SK-N-SH (cell line): Measurements from ENCODE around the gene NPFF. TPM values are rescaled to one million over a fixed set of nuclear protein-coding genes. Genes with fewer than 3 reads are reported as not detected.
A peak's percentile ranks its signal among the peaks of the same experiment; 100 is the strongest.

Source experiments
- CTCF ChIA-PET: fragments of 300-600, 350-600 bp; formaldehyde crosslinking; extraction: SDS; loops from one replicate; lab custom pipeline; 2021; lab: Yijun Ruan, JAX
- POLR2A ChIA-PET: fragments of 350-600 bp; sonication (Branson Sonifier 250); formaldehyde crosslinking; extraction: SDS; loops from one replicate; lab custom pipeline; 2020; ENCODE audit warnings: antibody characterized with exemption, inconsistent platforms; lab: Yijun Ruan, JAX
- DNase-seq: peaks from one replicate; pipeline ENCODE4 v3.0.0; 2012
- H2AFZ ChIP-seq: fragments of 200-600 bp; sonication (generic); 2 replicates; pipeline ENCODE4 v1.8.1; 2016; ENCODE audit warnings: antibody characterized with exemption, mild to moderate bottlenecking, low read depth
- H3F3A ChIP-seq: fragments of 200-600 bp; sonication (generic); replicated peaks from 2 replicates; pipeline ENCODE3; 2016; ENCODE audit warnings: antibody characterized with exemption, mild to moderate bottlenecking; ENCODE audit not compliant: insufficient read depth
- H3K27ac ChIP-seq, 2 experiments: fragments of 200-500 bp in 1 of 2; fragments of 200-600 bp in 1 of 2; sonication (Bioruptor generic) in 1 of 2; sonication (generic), shearing (Covaris generic) in 1 of 2; 2 replicates each; pipeline versions ENCODE4 v1.5.1 to v1.6.1; 2014 to 2016; ENCODE audit warnings: low read depth in 2 of 2, inconsistent platforms in 1 of 2, low read length in 1 of 2, mild to moderate bottlenecking in 1 of 2, mixed read lengths in 1 of 2
- H3K27me3 ChIP-seq: fragments of 200-600 bp; sonication (generic), shearing (Covaris generic); 2 replicates; pipeline ENCODE4 v1.6.1; 2016; ENCODE audit warnings: mixed run types; ENCODE audit not compliant: insufficient read depth
- H3K36me3 ChIP-seq, 2 experiments: fragments of 200-500 bp in 1 of 2; fragments of 200-600 bp in 1 of 2; sonication (Bioruptor generic) in 1 of 2; sonication (generic) in 1 of 2; replicated peaks in 1 of 2; 2 replicates each; pipeline versions ENCODE3 to v1.5.1; 2014 to 2016; ENCODE audit warnings: low read length in 1 of 2, mild to moderate bottlenecking in 1 of 2; ENCODE audit not compliant: insufficient read depth in 2 of 2, control insufficient read depth in 1 of 2
- H3K4me1 ChIP-seq, 2 experiments: fragments of 200-500 bp in 1 of 2; fragments of 200-600 bp in 1 of 2; sonication (Bioruptor generic) in 1 of 2; sonication (generic), shearing (Covaris generic) in 1 of 2; 2 replicates each; pipeline versions ENCODE4 v1.5.1 to v1.6.1; 2014 to 2016; ENCODE audit warnings: low read depth in 1 of 2, low read length in 1 of 2, mixed run types in 1 of 2; ENCODE audit not compliant: insufficient read depth in 2 of 2, control insufficient read depth in 1 of 2
- H3K4me2 ChIP-seq: fragments of 200-600 bp; sonication (generic), shearing (Covaris generic); 2 replicates; pipeline ENCODE4 v1.6.1; 2017; ENCODE audit warnings: mixed run types
- H3K4me3 ChIP-seq, 2 experiments: fragments of 200-500 bp in 1 of 2; fragments of 200-600 bp in 1 of 2; sonication (Bioruptor generic) in 1 of 2; sonication (generic), shearing (Covaris generic) in 1 of 2; 2 replicates each; pipeline versions ENCODE4 v1.5.1 to v1.8.1; 2014 to 2016; ENCODE audit warnings: low read depth in 2 of 2, inconsistent platforms in 1 of 2, low read length in 1 of 2, mild to moderate bottlenecking in 1 of 2, mixed read lengths in 1 of 2, moderate library complexity in 1 of 2
- H3K79me2 ChIP-seq: fragments of 200-600 bp; sonication (generic); 2 replicates; pipeline ENCODE4 v1.8.1; 2017; ENCODE audit warnings: mild to moderate bottlenecking; ENCODE audit not compliant: insufficient read depth
- H3K9ac ChIP-seq: fragments of 200-600 bp; sonication (generic); 2 replicates; pipeline ENCODE4 v1.6.1; 2017; ENCODE audit warnings: mixed run types
- H3K9me2 ChIP-seq: fragments of 200-600 bp; sonication (generic); 2 replicates; pipeline ENCODE4 v1.6.1; 2017; ENCODE audit warnings: mixed run types
- H3K9me3 ChIP-seq: fragments of 200-600 bp; sonication (generic); 2 replicates; pipeline ENCODE4 v1.6.1; 2017; ENCODE audit warnings: mixed run types, mild to moderate bottlenecking, moderate library complexity
- H4K20me1 ChIP-seq: fragments of 200-600 bp; sonication (generic); 2 replicates; pipeline ENCODE4 v1.6.1; 2017; ENCODE audit warnings: mild to moderate bottlenecking, mixed run types; ENCODE audit not compliant: insufficient read depth
- CTCF ChIP-seq: fragments of 200-600 bp; sonication (generic); IDR thresholded peaks from 2 replicates; pipeline ENCODE4 v1.6.1; 2017; ENCODE audit warnings: antibody characterized with exemption, mild to moderate bottlenecking, moderate library complexity
- FOXJ3 ChIP-seq: sonication (generic); formaldehyde crosslinking; IDR thresholded peaks from 2 replicates; pipeline ENCODE4 v1.5.1; 2020; ENCODE audit warnings: mild to moderate bottlenecking, missing genetic modification reagents
- FOXM1 ChIP-seq: IDR thresholded peaks from 2 replicates; pipeline ENCODE4 v1.4.0; 2012; ENCODE audit warnings: low read depth, mild to moderate bottlenecking
- GABPA ChIP-seq: IDR thresholded peaks from 2 replicates; pipeline ENCODE4 v1.4.0; 2012; ENCODE audit warnings: low read depth, mild to moderate bottlenecking
- JUND ChIP-seq: IDR thresholded peaks from 2 replicates; pipeline ENCODE4 v1.4.0; 2012
- MXI1 ChIP-seq: IDR thresholded peaks from 2 replicates; pipeline ENCODE4 v1.6.1; 2012; ENCODE audit warnings: mild to moderate bottlenecking, low read depth, low read length, improper control_type of control experiment
- NFIC ChIP-seq: IDR thresholded peaks from 2 replicates; pipeline ENCODE4 v1.4.0; 2012; ENCODE audit warnings: borderline replicate concordance
- POLR2AphosphoS5 ChIP-seq: IDR thresholded peaks from 2 replicates; pipeline ENCODE4 v1.6.1; 2012; ENCODE audit warnings: low read depth, low read length
- RCOR1 ChIP-seq: fragments of 150-350 bp; IDR thresholded peaks from 2 replicates; pipeline ENCODE4 v1.6.1; 2017; ENCODE audit warnings: antibody characterized with exemption, low read length
- RFX5 ChIP-seq: IDR thresholded peaks from 2 replicates; pipeline ENCODE4 v1.6.1; 2012; ENCODE audit warnings: mild to moderate bottlenecking, improper control_type of control experiment, low read length
- SIN3A ChIP-seq: IDR thresholded peaks from 2 replicates; pipeline ENCODE4 v1.6.1; 2012; ENCODE audit warnings: low read depth, mild to moderate bottlenecking, low read length, moderate library complexity, borderline replicate concordance
- SMC3 ChIP-seq: IDR thresholded peaks from 2 replicates; pipeline ENCODE4 v1.6.1; 2012; ENCODE audit warnings: low read depth, low read length, improper control_type of control experiment
- TAF1 ChIP-seq: IDR thresholded peaks from 2 replicates; pipeline ENCODE4 v1.6.1; 2012; ENCODE audit warnings: low read depth, mild to moderate bottlenecking, low read length, moderate library complexity, borderline replicate concordance
- YY1 ChIP-seq: IDR thresholded peaks from 2 replicates; pipeline ENCODE4 v1.4.0; 2012; ENCODE audit warnings: low read depth, mild to moderate bottlenecking
- WGBS: methylation state at CpG from one replicate; pipeline ENCODE4 v1.1.6; 2017; ENCODE audit warnings: low lambda C conversion rate; 5-methylcytosine and 5-hydroxymethylcytosine counted together
- polyA plus RNA-seq, 3 experiments: library from polyadenylated mRNA; depleted of rRNA; stranded (reverse); fragments of >200 nt; gene quantifications; 2 replicates each; pipeline ENCODE4 v1.2.3, GENCODE V29; 2012
- TF ChIP-seq, protein P1 (sequence below): IDR thresholded peaks from 2 replicates; pipeline ENCODE4 v1.4.0; 2012; ENCODE audit warnings: low read depth, borderline replicate concordance
- TF ChIP-seq, protein P2 (sequence below): fragments of 150-350 bp; IDR thresholded peaks from 2 replicates; pipeline ENCODE4 v1.6.1; 2016; ENCODE audit warnings: mild to moderate bottlenecking, low read depth, low read length
- TF ChIP-seq, protein P3 (sequence below): fragments of 150-350 bp; IDR thresholded peaks from 2 replicates; pipeline ENCODE4 v1.6.1; 2017; ENCODE audit warnings: antibody characterized with exemption, low read length, low read depth, borderline replicate concordance

The NPFF gene
- polyA plus RNA-seq, 1 of the 3 experiments (the other 2 are of a cell fraction): 0.13 TPM

- H3K9me2 ChIP-seq: no peaks in the 10 kb centered on the region
- no peaks in the 10 kb centered on the region for H3K9me3 ChIP-seq
- no peak overlapping the region for H3K9ac ChIP-seq
- 85% methylated on average over 5 of the region's 9 CpGs for WGBS
- H3F3A ChIP-seq: peaks cover 60% of the 10 kb centered on the region
- H3K4me1 ChIP-seq: peaks cover 0 to 5% of the 10 kb centered on the region in 2 experiments; a peak in 2 of 4 replicates
- no peak for DNase-seq
- H3K36me3 ChIP-seq: peaks cover 72% of the 10 kb centered on the region in 2 experiments
- TF ChIP-seq POLR2AphosphoS5 (peak; percentile 68), RFX5 (no peak), FOXJ3 (no peak), FOXM1 (no peak), SIN3A (no peak), TAF1 (no peak)
- TF ChIP-seq, protein P1, sequence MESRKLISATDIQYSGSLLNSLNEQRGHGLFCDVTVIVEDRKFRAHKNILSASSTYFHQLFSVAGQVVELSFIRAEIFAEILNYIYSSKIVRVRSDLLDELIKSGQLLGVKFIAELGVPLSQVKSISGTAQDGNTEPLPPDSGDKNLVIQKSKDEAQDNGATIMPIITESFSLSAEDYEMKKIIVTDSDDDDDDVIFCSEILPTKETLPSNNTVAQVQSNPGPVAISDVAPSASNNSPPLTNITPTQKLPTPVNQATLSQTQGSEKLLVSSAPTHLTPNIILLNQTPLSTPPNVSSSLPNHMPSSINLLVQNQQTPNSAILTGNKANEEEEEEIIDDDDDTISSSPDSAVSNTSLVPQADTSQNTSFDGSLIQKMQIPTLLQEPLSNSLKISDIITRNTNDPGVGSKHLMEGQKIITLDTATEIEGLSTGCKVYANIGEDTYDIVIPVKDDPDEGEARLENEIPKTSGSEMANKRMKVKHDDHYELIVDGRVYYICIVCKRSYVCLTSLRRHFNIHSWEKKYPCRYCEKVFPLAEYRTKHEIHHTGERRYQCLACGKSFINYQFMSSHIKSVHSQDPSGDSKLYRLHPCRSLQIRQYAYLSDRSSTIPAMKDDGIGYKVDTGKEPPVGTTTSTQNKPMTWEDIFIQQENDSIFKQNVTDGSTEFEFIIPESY: 0 out of 2 replicates have a peak, but pooled peaks have one; percentile 21
- H3K4me2 ChIP-seq: no peak overlapping the region
- H3K27ac ChIP-seq: peak overlapping the region in 1 of 2 experiments; percentile 25; a peak in 1 of 4 replicates
- H3K4me3 ChIP-seq: no peak overlapping the region
- no peak overlapping the region for H2AFZ ChIP-seq
- H3K27me3 ChIP-seq: no peaks in the 10 kb centered on the region
- ChIA-PET POLR2A (interaction anchor here (0.8 to 4.4 kb wide), 4 partner anchors 9 to 29 kb away, joined by 3 to 28 read pairs (median 14); partner anchors contain the start of gene TARBP2), CTCF (interaction anchor here (1.0 to 3.2 kb wide), 6 partner anchors 8 to 162 kb away, joined by 3 to 25 read pairs (median 6); partner anchors contain the start of genes AAAS and MAP3K12)
- H3K79me2 ChIP-seq: peaks cover 27% of the 10 kb centered on the region; the same call in 1 of the 2 replicates
- H4K20me1 ChIP-seq: peaks cover 51% of the 10 kb centered on the region
Measured at GRCh38 chr12:53483225-53483978, 23.9 kb downstream of the NPFF start.

DNA sequence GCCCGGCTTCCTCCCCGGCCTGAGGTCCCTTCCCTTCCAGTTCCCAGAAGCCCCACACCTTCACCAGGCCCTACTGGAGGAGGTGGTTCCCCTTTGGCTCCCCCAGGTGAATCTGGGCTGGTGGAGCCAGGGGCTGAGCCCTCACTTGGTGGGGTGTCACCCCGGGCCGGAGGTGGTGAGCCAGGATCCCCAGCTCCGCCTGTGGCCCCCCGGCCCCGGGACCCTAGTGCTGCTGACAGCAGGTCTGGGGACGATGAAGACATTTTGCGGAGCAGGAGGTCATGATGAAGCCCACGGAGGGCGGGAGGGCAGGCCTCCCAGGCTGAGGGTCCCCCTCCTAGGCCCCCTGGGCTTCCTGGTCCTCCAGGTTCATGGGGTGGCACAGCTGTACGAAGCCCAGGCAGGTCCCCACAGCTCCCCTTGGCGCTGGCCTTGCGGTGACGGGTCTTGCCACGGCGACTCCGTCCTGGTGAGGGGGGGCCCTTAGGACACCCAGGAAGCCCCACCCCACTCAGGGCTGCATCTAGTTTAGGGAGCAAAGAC is 24.6 kb downstream of the NPFF start:
- Histone ChIP-seq H3F3A (peaks cover 67% of the 10 kb centered on the region), H3K27ac (peak overlapping the region in 1 of 2 experiments; percentile 50; a peak in 2 of 4 replicates), H3K9me2 (no peaks in the 10 kb centered on the region), H3K4me3 (no peak overlapping the region), H3K27me3 (no peaks in the 10 kb centered on the region), H3K79me2 (peaks cover 28% of the 10 kb centered on the region; the same call in 1 of the 2 replicates), H4K20me1 (peaks cover 58% of the 10 kb centered on the region), H3K4me1 (peaks cover 0 to 5% of the 10 kb centered on the region in 2 experiments; a peak in 2 of 4 replicates), H3K36me3 (peaks cover 71 to 76% of the 10 kb centered on the region in 2 experiments), H3K4me2 (no peak overlapping the region), H3K9me3 (no peaks in the 10 kb centered on the region), H2AFZ (no peak overlapping the region), H3K9ac (no peak overlapping the region)
- WGBS: 94% methylated on average over 11 of the region's 18 CpGs
- ChIA-PET CTCF (interaction anchor here (1.0 to 3.2 kb wide), 11 partner anchors 9 to 161 kb away, joined by 3 to 25 read pairs (median 5); partner anchors contain the start of genes AAAS and MAP3K12), POLR2A (interaction anchor here (0.8 to 4.4 kb wide), 7 partner anchors 9 to 28 kb away, joined by 3 to 28 read pairs (median 6); partner anchors contain the start of gene TARBP2)
- TF ChIP-seq NFIC (no peak), SIN3A (no peak), YY1 (no peak), GABPA (no peak), RCOR1 (no peak), JUND (no peak), RFX5 (no peak), SMC3 (no peak), MXI1 (no peak), CTCF (no peak), POLR2AphosphoS5 (no peak; the same call in 1 of the 2 replicates)
- TF ChIP-seq, protein P2, sequence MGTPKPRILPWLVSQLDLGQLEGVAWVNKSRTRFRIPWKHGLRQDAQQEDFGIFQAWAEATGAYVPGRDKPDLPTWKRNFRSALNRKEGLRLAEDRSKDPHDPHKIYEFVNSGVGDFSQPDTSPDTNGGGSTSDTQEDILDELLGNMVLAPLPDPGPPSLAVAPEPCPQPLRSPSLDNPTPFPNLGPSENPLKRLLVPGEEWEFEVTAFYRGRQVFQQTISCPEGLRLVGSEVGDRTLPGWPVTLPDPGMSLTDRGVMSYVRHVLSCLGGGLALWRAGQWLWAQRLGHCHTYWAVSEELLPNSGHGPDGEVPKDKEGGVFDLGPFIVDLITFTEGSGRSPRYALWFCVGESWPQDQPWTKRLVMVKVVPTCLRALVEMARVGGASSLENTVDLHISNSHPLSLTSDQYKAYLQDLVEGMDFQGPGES: no peak
- TF ChIP-seq, protein P3, sequence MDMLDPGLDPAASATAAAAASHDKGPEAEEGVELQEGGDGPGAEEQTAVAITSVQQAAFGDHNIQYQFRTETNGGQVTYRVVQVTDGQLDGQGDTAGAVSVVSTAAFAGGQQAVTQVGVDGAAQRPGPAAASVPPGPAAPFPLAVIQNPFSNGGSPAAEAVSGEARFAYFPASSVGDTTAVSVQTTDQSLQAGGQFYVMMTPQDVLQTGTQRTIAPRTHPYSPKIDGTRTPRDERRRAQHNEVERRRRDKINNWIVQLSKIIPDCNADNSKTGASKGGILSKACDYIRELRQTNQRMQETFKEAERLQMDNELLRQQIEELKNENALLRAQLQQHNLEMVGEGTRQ: no peak
- no peak for DNase-seq
